Stimulated activated CD8-positive, alpha-beta memory T cell treated with anti-CD3 and anti-CD28 coated beads, Interleukin-15, amount 100 ng/mL, for 4 hours (primary cell): ENCODE results near the gene CFAP73.
"Not testable (repeated sequence)": the region's sequence is repeated elsewhere in the genome, so short reads cannot be mapped to it uniquely, and the experiment has no call there.

Source experiments
- DNase-seq, 2 donors: peaks; one replicate each; pipeline ENCODE4 v3.0.0-alpha.2; 2020; ENCODE audit warnings: low read depth in 2 of 2

The CFAP73 gene

GRCh38 chr12:113149361-113150150 is at the start of gene CFAP73:
CFAP73 (plus strand) TSS chr12:113149724; CDS start chr12:113149858, 134 bp downstream.
- no peak for DNase-seq

- no peak for DNase-seq
Measured at GRCh38 chr12:113099764-113100163, 49.8 kb upstream of the CFAP73 start.

- DNase-seq = no peak
Measured at GRCh38 chr12:113101751-113102150, 47.8 kb upstream of the CFAP73 start.

GRCh38 chr12:113102811-113103210 is 46.7 kb upstream of the CFAP73 start:
- DNase-seq = no peak

GRCh38 chr12:113103756-113104450 is 45.6 kb upstream of the CFAP73 start:
- peak in 1 of 2 donors; percentile 30 for DNase-seq

GRCh38 chr12:113104953-113105510 is 44.5 kb upstream of the CFAP73 start:
- no peak for DNase-seq

- DNase-seq = no peak
Measured at GRCh38 chr12:113105606-113106271, 43.8 kb upstream of the CFAP73 start.

- no peak for DNase-seq
Measured at GRCh38 chr12:113106361-113106760, 43.2 kb upstream of the CFAP73 start.

GRCh38 chr12:113108308-113108707 is 41.2 kb upstream of the CFAP73 start:
- no peak for DNase-seq

- DNase-seq = no peak
Measured at GRCh38 chr12:113109360-113109759, 40.2 kb upstream of the CFAP73 start.

- DNase-seq = no peak
Measured at GRCh38 chr12:113109872-113110599, 39.5 kb upstream of the CFAP73 start.

- DNase-seq = no peak
Measured at GRCh38 chr12:113111247-113111646, 38.3 kb upstream of the CFAP73 start.

GRCh38 chr12:113112043-113112899 is 37.3 kb upstream of the CFAP73 start:
- DNase-seq = no peak

- no peak for DNase-seq
Measured at GRCh38 chr12:113113397-113113796, 36.1 kb upstream of the CFAP73 start.

GRCh38 chr12:113114447-113115178 is 34.9 kb upstream of the CFAP73 start:
- no peak for DNase-seq

- no peak for DNase-seq
Measured at GRCh38 chr12:113115455-113116126, 33.9 kb upstream of the CFAP73 start.

- no peak for DNase-seq
Measured at GRCh38 chr12:113116875-113117274, 32.6 kb upstream of the CFAP73 start.

GRCh38 chr12:113117684-113118083 is 31.8 kb upstream of the CFAP73 start:
- not testable (repeated sequence) for DNase-seq

GRCh38 chr12:113118142-113118541 is 31.4 kb upstream of the CFAP73 start:
- DNase-seq = no peak
